Psoas muscle (tissue), 8 donors: ENCODE results near the gene COA3. TPM values are rescaled to one million over a fixed set of nuclear protein-coding genes. Genes with fewer than 3 reads are reported as not detected.
"Not testable (repeated sequence)": the region's sequence is repeated elsewhere in the genome, so short reads cannot be mapped to it uniquely, and the experiment has no call there.

Experiments
- ATAC-seq, 4 donors: fragments of 200-7000 bp; cut with Tn5 transposase; one replicate each; pipeline ENCODE4 v1.9.1; 2020; ENCODE audit warnings: moderate library complexity in 3 of 4, mild to moderate bottlenecking in 2 of 4
- DNase-seq, 2 donors: peaks; one replicate each; pipeline ENCODE4 v3.0.0-alpha.2; 2020
- H3K27ac ChIP-seq: fragments of 200-600 bp; one replicate; pipeline ENCODE4 v1.8.0; 2022
- H3K27me3 ChIP-seq, 3 donors: fragments of 200-600 bp in 1 of 3; one replicate each; pipeline versions ENCODE4 v1.6.1 to v1.8.0; 2013 to 2022; ENCODE audit warnings: low read length in 2 of 3, mild to moderate bottlenecking in 2 of 3, moderate library complexity in 1 of 3; ENCODE audit not compliant: insufficient read depth in 3 of 3
- H3K36me3 ChIP-seq, 2 donors: fragments of 200-600 bp in 1 of 2; one replicate each; pipeline versions ENCODE4 v1.6.1 to v1.8.0; 2013 to 2022; ENCODE audit warnings: low read depth in 1 of 2, mild to moderate bottlenecking in 1 of 2, moderate library complexity in 1 of 2; ENCODE audit not compliant: insufficient read depth in 1 of 2
- H3K4me1 ChIP-seq: fragments of 200-600 bp; one replicate; pipeline ENCODE4 v1.8.0; 2022
- H3K4me3 ChIP-seq: fragments of 200-600 bp; one replicate; pipeline ENCODE4 v1.8.0; 2022; ENCODE audit warnings: mild to moderate bottlenecking
- H3K9me3 ChIP-seq: fragments of 200-600 bp; one replicate; pipeline ENCODE4 v1.8.0; 2022
- WGBS, 3 donors: extraction: QIAGEN DNeasy Blood & Tissue Kit; methylation state at CpG; one replicate each; pipeline versions ENCODE4 v1.1.6 to v1.1.7; 2013; 5-methylcytosine and 5-hydroxymethylcytosine counted together
- intact Hi-C, 2 donors: fragments of 100-400 bp; cut with DNase I; formaldehyde crosslinking; loops; one replicate each; pipeline versions ENCODE4 v1.11.0 to v1.14.2; 2022
- polyA plus RNA-seq, 3 donors: library from polyadenylated mRNA; stranded (reverse); fragments of 200-250 nt; gene quantifications; one replicate each; pipeline ENCODE4 v1.2.3, GENCODE V29; 2013
- total RNA-seq, 4 donors: library from RNA; stranded (reverse); fragmentation: NEBNext Ultra II Directional in 2 of 4; extraction: Animal tissue kit (Norgen Biotek cat#: 25700) in 2 of 4; gene quantifications; one replicate each; pipeline versions ENCODE4 v1.2.1 to v1.2.4, GENCODE V29; 2021 to 2023
- TF ChIP-seq, protein P1 (sequence below): fragments of 200-600 bp; IDR thresholded peaks from one replicate; pipeline ENCODE4 v1.8.0; 2022; ENCODE audit warnings: antibody characterized with exemption
- donor health status: healthy with polysubstance abuse.
- donor health status: DM: no; HTN: no; CAD: no; lungs with moderate emphysema.
- donor health status: Bipolar disorder and iron deficiency.
- donor health status: healthy.
- donor health status: DM: yes; HTN: yes; CAD: no.
- donor health status: DM: no; HTN: no; CAD: no.
- donor health status: DM: no; HTN: no; CAD: no.
- donor health status: DM: yes; HTN: yes; CAD: no.

Gene COA3
- total and polyA plus RNA-seq, 7 donors, result 69.1 to 167 (median 85.2) TPM

DNA sequence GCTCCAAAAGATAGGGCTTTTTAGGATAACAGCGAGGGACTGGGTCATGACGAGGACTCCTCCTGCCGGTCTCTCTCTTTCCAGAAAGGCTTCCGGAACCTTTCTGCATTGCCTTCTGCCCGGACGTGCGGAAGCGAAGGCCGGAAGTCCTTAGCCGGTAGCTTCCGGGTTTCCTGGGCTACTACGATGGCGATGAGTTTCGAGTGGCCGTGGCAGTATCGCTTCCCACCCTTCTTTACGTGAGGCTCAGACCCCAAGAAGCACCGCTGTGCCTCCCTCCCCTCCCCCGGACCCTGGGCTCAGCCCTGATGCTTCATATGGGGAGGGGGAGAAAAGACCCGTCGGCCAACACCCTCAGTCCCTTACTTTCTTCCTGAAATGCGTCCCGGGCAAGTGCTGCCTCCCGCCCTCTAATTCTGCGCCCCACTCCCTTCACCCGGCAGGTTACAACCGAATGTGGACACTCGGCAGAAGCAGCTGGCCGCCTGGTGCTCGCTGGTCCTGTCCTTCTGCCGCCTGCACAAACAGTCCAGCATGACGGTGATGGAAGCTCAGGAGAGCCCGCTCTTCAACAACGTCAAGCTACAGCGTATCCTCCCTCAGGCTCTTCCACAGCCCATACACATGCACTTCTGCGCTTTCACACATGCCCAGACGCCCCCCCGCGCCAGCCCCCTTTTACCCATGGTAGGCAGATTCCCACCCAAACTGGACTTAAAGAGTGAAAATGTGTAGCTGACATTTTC, 25.0 kb downstream of the COA3 start, which contains the start of gene VPS25:
VPS25 (plus strand) TSS at position 160 of the 746 bp plus-strand sequence; CDS start at position 187, 27 bp downstream.
- peak within 1 kb of the TSS; percentile 73 for H3K27ac ChIP-seq
- peaks cover 0 to 42% of the 10 kb centered on the region in 2 donors for H3K36me3 ChIP-seq
- intact Hi-C loops, result loop anchor here in 1 of 2 donors (5.0 kb wide), 1 partner anchor 49 kb away; the partner anchor contains the start of gene BECN1
- peak; percentile 76 to 86 for DNase-seq
- no peaks in the 10 kb centered on the region for H3K9me3 ChIP-seq
- H3K27me3 ChIP-seq, result no peaks in the 10 kb centered on the region
- TF ChIP-seq, protein P1, sequence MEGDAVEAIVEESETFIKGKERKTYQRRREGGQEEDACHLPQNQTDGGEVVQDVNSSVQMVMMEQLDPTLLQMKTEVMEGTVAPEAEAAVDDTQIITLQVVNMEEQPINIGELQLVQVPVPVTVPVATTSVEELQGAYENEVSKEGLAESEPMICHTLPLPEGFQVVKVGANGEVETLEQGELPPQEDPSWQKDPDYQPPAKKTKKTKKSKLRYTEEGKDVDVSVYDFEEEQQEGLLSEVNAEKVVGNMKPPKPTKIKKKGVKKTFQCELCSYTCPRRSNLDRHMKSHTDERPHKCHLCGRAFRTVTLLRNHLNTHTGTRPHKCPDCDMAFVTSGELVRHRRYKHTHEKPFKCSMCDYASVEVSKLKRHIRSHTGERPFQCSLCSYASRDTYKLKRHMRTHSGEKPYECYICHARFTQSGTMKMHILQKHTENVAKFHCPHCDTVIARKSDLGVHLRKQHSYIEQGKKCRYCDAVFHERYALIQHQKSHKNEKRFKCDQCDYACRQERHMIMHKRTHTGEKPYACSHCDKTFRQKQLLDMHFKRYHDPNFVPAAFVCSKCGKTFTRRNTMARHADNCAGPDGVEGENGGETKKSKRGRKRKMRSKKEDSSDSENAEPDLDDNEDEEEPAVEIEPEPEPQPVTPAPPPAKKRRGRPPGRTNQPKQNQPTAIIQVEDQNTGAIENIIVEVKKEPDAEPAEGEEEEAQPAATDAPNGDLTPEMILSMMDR, result no peak
- H3K4me3 ChIP-seq, result peak within 1 kb of the TSS; percentile 72
- 0 to 2% (median 1%) methylated on average over 38 to 39 of the region's 39 CpGs for WGBS, 3 donors
- peaks cover 15% of the 10 kb centered on the region for H3K4me1 ChIP-seq
- peak; percentile 87 to 99 (median 96) for ATAC-seq

DNA sequence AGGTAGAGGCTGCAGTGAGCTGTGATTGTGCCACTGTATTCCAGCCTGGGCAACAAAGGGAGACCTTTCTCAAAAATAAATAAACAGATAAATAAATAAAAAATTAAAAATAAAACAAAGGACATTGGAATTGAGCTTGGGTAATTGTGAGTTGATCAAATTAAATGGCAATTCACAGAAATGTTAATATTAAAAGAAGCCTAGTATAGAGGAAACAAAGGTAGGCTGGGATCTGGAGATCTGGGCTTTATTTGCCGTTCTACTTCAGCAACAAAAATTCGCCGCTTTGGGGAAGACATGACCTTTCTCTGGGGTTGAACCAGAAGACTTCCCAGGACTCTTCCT, 25.6 kb downstream of the COA3 start:
- TF ChIP-seq, protein P1, result no peak
- H3K4me3 ChIP-seq, result peak overlapping the region; percentile 72
- H3K36me3 ChIP-seq, result peaks cover 0 to 36% of the 10 kb centered on the region in 2 donors
- H3K4me1 ChIP-seq, result peaks cover 15% of the 10 kb centered on the region
- H3K27ac ChIP-seq, result peak overlapping the region; percentile 73
- WGBS, 3 donors, result 9 to 13% (median 10%) methylated on average over 3 of the region's 3 CpGs
- ATAC-seq (peak in 1 of 4 donors; percentile 25), DNase-seq (no peak)
- intact Hi-C loops, result loop anchor here in 1 of 2 donors (5.0 kb wide), 1 partner anchor 49 kb away; the partner anchor contains the start of gene BECN1
- H3K27me3 ChIP-seq, result peaks cover 0 to under 1% (median 0%) of the 10 kb centered on the region in 3 donors
- H3K9me3 ChIP-seq, result no peaks in the 10 kb centered on the region

DNA sequence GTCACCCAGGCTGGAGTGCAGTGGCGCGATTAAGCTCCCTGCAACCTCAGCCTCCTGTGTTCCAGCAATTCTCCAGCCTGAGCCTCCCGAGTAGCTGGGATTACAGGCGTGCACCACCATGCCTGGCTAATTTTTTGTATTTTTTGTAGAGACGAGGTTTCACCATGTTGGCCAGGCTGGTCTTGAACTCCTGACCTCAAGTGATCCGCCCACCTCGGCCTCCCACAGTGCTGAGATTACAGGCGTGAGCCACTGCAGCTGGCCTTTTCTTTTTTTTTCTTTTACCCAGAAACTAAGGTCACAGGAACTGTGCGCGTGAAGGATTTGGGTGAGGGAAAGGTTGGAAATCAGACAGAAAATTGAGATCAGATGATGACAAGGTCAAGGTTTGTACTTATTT, 28.5 kb downstream of the COA3 start:
- H3K4me1 ChIP-seq, result peaks cover 15% of the 10 kb centered on the region
- intact Hi-C loops, result loop anchor here in 1 of 2 donors (5.0 kb wide), 1 partner anchor 52 kb away; the partner anchor contains the start of gene BECN1
- not testable (repeated sequence) for H3K36me3 ChIP-seq, H3K27me3 ChIP-seq, H3K27ac ChIP-seq, DNase-seq, ATAC-seq, H3K9me3 ChIP-seq, H3K4me3 ChIP-seq
- 64 to 71% (median 67%) methylated on average over 10 of the region's 10 CpGs for WGBS, 3 donors

DNA sequence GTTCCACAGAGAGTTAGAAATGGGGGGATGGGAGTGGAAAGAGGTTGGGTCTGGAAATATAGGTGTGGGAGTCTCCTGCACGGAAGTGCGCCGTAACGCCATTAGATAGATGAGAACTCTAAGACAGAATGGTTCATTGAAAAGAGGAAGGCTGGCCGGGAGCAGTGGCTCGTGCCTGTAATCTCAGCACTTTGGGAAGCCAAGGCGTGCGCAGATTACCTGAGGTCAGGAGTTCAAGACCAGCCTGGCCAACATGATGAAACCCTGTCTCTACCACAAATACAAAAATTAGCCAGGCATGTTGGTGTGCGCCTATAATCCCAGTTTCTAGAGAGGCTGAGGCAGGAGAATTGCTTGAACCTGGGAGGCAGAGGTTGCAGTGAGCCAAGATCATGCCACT, 30.5 kb downstream of the COA3 start:
- ATAC-seq, H3K27ac ChIP-seq, H3K9me3 ChIP-seq, DNase-seq, intact Hi-C loops, H3K36me3 ChIP-seq, H3K27me3 ChIP-seq, H3K4me3 ChIP-seq, H3K4me1 ChIP-seq: not testable (repeated sequence)
- whole genome bisulfite sequencing, 3 donors, result 69 to 75% (median 72%) methylated on average over 9 of the region's 9 CpGs

DNA sequence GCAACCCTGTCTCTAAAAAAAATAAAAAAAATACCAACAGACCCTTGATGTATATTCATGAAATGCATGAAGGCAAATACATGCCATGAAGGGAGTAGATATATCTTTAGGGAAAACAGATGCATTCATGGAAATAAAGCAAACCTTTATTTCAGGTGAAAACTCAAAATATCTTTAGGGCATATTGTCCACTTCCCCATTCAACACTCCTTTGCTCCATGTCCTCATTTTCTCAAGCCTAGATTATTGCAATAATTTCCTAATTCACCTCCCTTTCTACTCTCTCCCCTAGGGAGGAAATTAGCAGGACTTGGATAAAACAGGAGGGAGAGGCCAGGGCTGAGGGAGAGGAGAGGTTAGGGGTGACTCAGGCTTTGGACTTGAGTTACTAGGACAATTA, 31.0 kb downstream of the COA3 start:
- Histone ChIP-seq H3K9me3 (no peaks in the 10 kb centered on the region), H3K4me1 (peaks cover under 1% of the 10 kb centered on the region), H3K36me3 (no peaks in the 10 kb centered on the region), H3K27me3 (peaks cover 0 to 10% (median 0%) of the 10 kb centered on the region in 3 donors), H3K4me3 (no peak overlapping the region), H3K27ac (no peak overlapping the region)
- no peak for DNase-seq
- no peak for ATAC-seq
- intact Hi-C loops, result no loop called here
- TF ChIP-seq, protein P1, result no peak
